Upper lobe of right lung (tissue), 1 donor: Measurements from ENCODE around the gene INAFM2. TPM values are rescaled to one million over a fixed set of nuclear protein-coding genes. Genes with fewer than 3 reads are reported as not detected.

ENCODE experiments used
- ATAC-seq: fragments of 200-7000 bp; cut with Tn5 transposase; one replicate; pipeline ENCODE4 v1.9.1; 2020; ENCODE audit warnings: mild to moderate bottlenecking, moderate library complexity
- DNase-seq: peaks from one replicate; pipeline ENCODE4 v3.0.0-alpha.2; 2020
- H3K27ac ChIP-seq: fragments of 200-600 bp; one replicate; pipeline ENCODE4 v1.8.0; 2022
- H3K27me3 ChIP-seq: fragments of 200-600 bp; one replicate; pipeline ENCODE4 v1.8.0; 2022; ENCODE audit warnings: mild to moderate bottlenecking
- H3K36me3 ChIP-seq: fragments of 200-600 bp; one replicate; pipeline ENCODE4 v1.8.0; 2022
- H3K4me1 ChIP-seq: fragments of 200-600 bp; one replicate; pipeline ENCODE4 v1.8.0; 2022
- H3K4me3 ChIP-seq: fragments of 200-600 bp; one replicate; pipeline ENCODE4 v1.8.0; 2022; ENCODE audit warnings: mild to moderate bottlenecking
- H3K9me3 ChIP-seq: fragments of 200-600 bp; one replicate; pipeline ENCODE4 v1.8.0; 2022
- intact Hi-C: fragments of 100-400 bp; cut with DNase I; formaldehyde crosslinking; loops from one replicate; pipeline ENCODE4 v1.11.0; 2022
- total RNA-seq: library from RNA; stranded (reverse); fragmentation: NEBNext Ultra II Directional; extraction: Animal tissue kit (Norgen Biotek cat#: 25700); gene quantifications from one replicate; pipeline ENCODE4 v1.2.1, GENCODE V29; 2021
- TF ChIP-seq, protein P1 (sequence below): fragments of 200-600 bp; IDR thresholded peaks from one replicate; pipeline ENCODE4 v1.8.0; 2022; ENCODE audit warnings: antibody characterized with exemption
- donor health status: DM: no; HTN: yes; CAD: no; lungs with severe emphysema.

The INAFM2 gene
- total RNA-seq, 1 donor from 2014 or later = 39.5 TPM

DNA sequence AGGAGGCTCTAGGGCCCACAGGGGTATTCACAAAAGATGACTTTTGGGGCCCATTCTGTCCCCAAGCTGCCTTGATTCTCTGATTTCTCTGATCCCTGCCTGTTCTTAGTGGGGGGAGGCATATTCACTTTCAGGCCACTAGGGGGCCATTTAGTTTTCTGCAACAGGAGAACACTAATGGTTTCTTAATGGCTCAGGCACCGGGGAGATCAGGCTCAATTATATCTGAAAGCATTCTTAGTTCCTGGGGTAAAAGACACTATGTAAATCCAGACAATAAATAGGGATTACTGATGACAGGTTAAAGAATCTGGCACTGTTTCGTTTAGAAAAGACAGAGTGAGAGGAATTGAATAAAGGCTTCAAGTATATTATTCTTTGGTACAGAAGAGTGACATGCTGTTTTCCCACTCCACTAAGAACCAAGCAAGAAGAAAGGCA is 2.5 kb upstream of the INAFM2 start:
- peak; percentile 48 for ATAC-seq
- H3K4me3 ChIP-seq = no peak overlapping the region
- H3K27ac ChIP-seq = no peak overlapping the region
- intact Hi-C loops = no loop called here
- no peaks in the 10 kb centered on the region for H3K36me3 ChIP-seq
- no peaks in the 10 kb centered on the region for H3K27me3 ChIP-seq
- no peaks in the 10 kb centered on the region for H3K9me3 ChIP-seq
- no peak for DNase-seq
- H3K4me1 ChIP-seq = peaks cover 15% of the 10 kb centered on the region
- TF ChIP-seq, protein P1, sequence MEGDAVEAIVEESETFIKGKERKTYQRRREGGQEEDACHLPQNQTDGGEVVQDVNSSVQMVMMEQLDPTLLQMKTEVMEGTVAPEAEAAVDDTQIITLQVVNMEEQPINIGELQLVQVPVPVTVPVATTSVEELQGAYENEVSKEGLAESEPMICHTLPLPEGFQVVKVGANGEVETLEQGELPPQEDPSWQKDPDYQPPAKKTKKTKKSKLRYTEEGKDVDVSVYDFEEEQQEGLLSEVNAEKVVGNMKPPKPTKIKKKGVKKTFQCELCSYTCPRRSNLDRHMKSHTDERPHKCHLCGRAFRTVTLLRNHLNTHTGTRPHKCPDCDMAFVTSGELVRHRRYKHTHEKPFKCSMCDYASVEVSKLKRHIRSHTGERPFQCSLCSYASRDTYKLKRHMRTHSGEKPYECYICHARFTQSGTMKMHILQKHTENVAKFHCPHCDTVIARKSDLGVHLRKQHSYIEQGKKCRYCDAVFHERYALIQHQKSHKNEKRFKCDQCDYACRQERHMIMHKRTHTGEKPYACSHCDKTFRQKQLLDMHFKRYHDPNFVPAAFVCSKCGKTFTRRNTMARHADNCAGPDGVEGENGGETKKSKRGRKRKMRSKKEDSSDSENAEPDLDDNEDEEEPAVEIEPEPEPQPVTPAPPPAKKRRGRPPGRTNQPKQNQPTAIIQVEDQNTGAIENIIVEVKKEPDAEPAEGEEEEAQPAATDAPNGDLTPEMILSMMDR = peak; percentile 94

DNA sequence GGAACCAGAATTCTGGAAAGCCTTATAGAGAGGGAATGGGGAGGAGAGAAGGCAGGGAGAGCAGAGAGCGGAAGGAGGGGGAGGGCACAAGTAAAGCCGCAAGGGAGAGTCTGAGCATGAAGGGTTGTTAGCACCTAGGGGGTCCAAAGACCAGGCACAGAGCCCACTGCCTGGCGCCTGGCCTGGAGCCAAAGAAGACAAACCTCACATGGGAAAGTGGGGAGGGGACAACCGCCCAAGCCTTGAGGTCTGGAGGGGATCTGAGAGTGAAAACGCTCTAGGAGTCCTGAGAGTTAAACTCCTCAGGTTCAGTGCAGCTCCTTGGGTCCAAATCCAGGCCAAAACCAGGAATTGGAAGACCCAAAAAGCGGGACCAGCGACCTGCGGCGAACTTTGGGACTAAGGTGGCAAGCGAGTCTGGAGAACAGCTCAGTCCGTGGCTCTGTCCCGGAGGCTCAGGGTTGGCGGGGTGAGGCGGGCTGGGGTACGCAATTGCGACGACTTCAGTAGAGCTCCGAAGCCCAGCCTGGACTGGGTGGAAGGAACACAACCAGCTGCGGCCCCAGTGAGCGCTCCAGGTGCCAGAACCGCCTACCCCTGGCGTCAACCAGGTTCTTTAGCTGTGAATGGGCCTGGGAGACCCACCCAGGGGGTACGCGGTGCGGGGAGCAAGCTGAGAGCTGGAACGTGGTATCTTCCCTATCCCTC is 807 bp upstream of the INAFM2 start:
- DNase-seq (no peak), ATAC-seq (no peak)
- intact Hi-C loops = no loop called here
- Histone ChIP-seq H3K4me3 (peak overlapping the region; percentile 45), H3K9me3 (no peaks in the 10 kb centered on the region), H3K4me1 (peaks cover 30% of the 10 kb centered on the region), H3K36me3 (no peaks in the 10 kb centered on the region), H3K27ac (peak overlapping the region; percentile 56), H3K27me3 (no peaks in the 10 kb centered on the region)
- TF ChIP-seq, protein P1 = no peak

DNA sequence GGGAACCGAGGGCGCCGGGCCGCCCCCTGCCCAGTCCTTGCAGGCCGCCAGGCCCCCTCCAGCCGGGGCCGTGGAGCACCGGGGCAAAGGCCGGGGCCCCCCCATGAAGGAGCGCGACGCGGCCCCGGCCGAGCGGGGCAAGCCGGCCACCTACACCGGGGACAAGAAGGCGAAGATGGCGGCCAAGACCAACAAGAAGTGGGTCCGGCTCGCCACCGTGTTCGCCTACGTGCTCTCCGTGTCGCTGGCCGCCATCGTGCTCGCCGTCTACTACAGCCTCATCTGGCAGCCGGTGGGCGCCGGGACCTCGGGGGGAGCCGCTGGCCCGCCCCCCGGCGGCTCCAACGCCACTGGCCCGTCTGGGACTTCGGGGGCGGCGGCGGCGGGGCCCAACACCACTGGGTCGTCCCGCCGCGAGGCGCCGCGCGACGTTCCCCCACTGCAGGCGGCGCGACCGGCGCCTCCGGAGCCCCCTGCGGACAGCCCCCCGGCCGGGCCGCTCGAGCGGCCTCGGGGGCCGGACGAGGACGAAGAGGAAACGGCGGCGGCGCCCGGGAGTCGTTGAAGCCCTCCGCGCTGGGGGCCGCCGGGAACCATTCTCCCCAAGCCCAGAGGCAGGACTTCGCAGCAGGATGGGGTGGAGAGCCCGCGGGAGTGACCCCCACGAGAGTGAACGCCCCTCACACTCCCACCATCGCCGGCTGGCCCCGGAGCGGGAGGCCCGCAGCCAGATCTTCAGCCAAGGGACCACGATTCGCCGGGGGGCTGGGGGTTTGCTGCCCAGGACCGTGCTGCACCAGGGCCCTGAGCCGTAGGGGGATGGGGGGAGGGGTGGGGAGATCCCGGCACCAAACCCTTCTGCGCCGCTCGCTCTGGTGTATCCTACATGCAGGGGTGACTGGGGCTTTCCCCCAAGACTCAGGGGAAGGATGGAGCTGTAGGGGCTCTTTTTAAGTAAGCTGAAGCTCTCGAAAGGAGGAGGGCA is 753 bp downstream of the INAFM2 start:
- Histone ChIP-seq H3K4me1 (peaks cover 42% of the 10 kb centered on the region), H3K4me3 (peak overlapping the region; percentile 74), H3K9me3 (no peaks in the 10 kb centered on the region), H3K27ac (peak overlapping the region; percentile 81), H3K27me3 (no peaks in the 10 kb centered on the region), H3K36me3 (no peaks in the 10 kb centered on the region)
- intact Hi-C loops = no loop called here
- peak; percentile 79 for DNase-seq
- TF ChIP-seq, protein P1 = no peak
- peak; percentile 1 for ATAC-seq

DNA sequence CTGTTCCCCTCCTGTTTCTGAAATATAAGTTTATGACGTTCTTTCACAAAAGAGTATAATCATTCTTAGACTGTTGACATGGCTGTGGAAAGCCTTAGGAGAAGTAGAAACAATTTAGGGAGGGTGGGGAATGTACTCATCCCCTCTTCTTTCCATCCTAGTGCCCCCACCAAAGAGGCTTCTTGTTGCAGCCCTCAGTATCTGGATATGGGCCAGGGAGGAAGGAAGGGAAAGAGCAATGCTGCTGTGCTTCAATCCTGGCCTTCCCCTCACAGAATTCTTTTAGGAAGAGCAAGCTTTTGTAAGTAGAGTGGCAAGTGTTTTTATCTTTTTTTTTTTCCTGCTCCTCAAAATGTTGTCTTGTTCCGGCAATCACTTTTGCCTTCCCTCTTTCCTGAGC is 1.7 kb downstream of the INAFM2 start:
- peak overlapping the region; percentile 81 for H3K27ac ChIP-seq
- no peak for ATAC-seq

DNA sequence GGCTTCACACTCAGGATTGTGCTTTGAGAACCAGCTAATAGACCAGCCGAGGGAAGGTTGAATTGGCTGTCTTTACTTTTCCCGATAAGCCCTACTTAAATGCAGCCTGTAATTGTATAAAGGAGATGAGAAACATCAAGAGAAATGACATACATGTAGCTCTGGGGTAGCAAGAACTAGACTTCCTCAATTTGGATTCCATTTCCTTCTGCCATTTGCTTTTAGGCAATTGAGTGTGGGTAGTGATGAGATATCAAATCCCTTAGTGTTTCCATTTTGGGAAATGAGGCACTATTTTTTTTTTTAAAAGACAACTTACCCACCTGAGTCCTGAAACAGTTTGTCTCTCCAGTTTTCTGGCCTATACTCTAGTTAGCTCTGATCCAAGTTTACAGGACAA is 2.2 kb downstream of the INAFM2 start:
- intact Hi-C loops = no loop called here
- DNase-seq (no peak), ATAC-seq (no peak)
- Histone ChIP-seq H3K9me3 (no peaks in the 10 kb centered on the region), H3K4me1 (peaks cover 56% of the 10 kb centered on the region), H3K36me3 (no peaks in the 10 kb centered on the region), H3K4me3 (peak overlapping the region; percentile 74), H3K27me3 (no peaks in the 10 kb centered on the region), H3K27ac (no peak overlapping the region)
- TF ChIP-seq, protein P1 = no peak

More for the DNA sequence above, 1.7 kb downstream of the INAFM2 start:
- peaks cover 50% of the 10 kb centered on the region for H3K4me1 ChIP-seq
- intact Hi-C loops = no loop called here
- H3K9me3 ChIP-seq = no peaks in the 10 kb centered on the region
- no peaks in the 10 kb centered on the region for H3K36me3 ChIP-seq
- TF ChIP-seq, protein P1 = no peak
- no peak for DNase-seq
- H3K27me3 ChIP-seq = no peaks in the 10 kb centered on the region
- peak overlapping the region; percentile 74 for H3K4me3 ChIP-seq
